Measurements from ENCODE around the gene OCRL. TPM values are rescaled to one million over a fixed set of nuclear protein-coding genes. Genes with fewer than 3 reads are reported as not detected.

Gene OCRL
- total and polyA plus RNA-seq, 2 of the 4 experiments (the other 2 are of a cell fraction): 19.4 to 20.6 TPM

DNA sequence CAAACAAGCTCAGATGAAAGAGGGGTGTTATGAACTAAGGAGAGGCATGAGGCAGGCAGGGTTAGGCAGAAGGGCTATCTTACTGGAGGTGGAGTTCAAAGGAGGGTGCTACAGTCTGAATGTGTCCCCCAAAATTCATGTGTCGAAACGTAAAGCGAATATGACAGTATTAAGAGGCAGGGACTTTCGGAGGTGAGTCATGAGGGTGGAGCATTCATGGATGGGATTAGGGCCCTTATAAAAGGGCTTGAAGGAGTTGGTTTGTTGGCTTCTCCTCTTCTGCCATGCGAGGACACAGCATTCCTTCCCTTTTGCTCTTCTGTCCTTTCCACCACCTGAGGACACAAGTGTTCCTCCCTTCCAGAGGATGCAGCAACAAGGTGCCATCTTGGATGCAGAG lies 91.8 kb downstream of the OCRL start:
- no peaks in the 10 kb centered on the region for H3K9me1 ChIP-seq (ENCODE audit: insufficient read depth, low read length)
- H3K9me3 ChIP-seq (ENCODE audit: control insufficient read depth, insufficient read depth, low read length): no peaks in the 10 kb centered on the region; the same call in 1 of the 2 replicates
- dilution Hi-C loops (cut with HindIII; ENCODE audit: low sequenced_read_pairs, unreplicated experiment): no loop called here
- no peaks in the 10 kb centered on the region for H3K4me1 ChIP-seq (ENCODE audit: control insufficient read depth, insufficient read depth, low read length)
- H3K18ac ChIP-seq (ENCODE audit: low read depth, low read length): no peak overlapping the region
- no peak overlapping the region for H2AFZ ChIP-seq (replicated peaks; ENCODE audit: low read length, poor library complexity)
- no peaks in the 10 kb centered on the region for H3K36me3 ChIP-seq (ENCODE audit: control insufficient read depth, insufficient read depth, low read length)
- TF ChIP-seq, protein P1, sequence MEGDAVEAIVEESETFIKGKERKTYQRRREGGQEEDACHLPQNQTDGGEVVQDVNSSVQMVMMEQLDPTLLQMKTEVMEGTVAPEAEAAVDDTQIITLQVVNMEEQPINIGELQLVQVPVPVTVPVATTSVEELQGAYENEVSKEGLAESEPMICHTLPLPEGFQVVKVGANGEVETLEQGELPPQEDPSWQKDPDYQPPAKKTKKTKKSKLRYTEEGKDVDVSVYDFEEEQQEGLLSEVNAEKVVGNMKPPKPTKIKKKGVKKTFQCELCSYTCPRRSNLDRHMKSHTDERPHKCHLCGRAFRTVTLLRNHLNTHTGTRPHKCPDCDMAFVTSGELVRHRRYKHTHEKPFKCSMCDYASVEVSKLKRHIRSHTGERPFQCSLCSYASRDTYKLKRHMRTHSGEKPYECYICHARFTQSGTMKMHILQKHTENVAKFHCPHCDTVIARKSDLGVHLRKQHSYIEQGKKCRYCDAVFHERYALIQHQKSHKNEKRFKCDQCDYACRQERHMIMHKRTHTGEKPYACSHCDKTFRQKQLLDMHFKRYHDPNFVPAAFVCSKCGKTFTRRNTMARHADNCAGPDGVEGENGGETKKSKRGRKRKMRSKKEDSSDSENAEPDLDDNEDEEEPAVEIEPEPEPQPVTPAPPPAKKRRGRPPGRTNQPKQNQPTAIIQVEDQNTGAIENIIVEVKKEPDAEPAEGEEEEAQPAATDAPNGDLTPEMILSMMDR (conservative IDR thresholded peaks at IDR 0.05; ENCODE audit: low read depth, low read length): no peak
- no peak for TF ChIP-seq RCOR1 (IDR thresholded peaks at IDR 0.05; ENCODE audit: insufficient replicate concordance, low read length)
- TF ChIP-seq MXI1 (IDR thresholded peaks at IDR 0.05; ENCODE audit: borderline replicate concordance, low read depth, low read length): no peak
- TF ChIP-seq POLR2A (IDR thresholded peaks at IDR 0.05; ENCODE audit: low read depth, low read length): no peak
- no peak overlapping the region for H2AK5ac ChIP-seq (ENCODE audit: low read depth, low read length)
- H4K8ac ChIP-seq (ENCODE audit: low read depth in 2 of 2, low read length in 2 of 2): no peak overlapping the region
- no TSS peak for BruUV-seq (replicated peaks)
- no peak overlapping the region for H4K5ac ChIP-seq (ENCODE audit: low read depth, low read length)
- H3K9ac ChIP-seq (ENCODE audit: low read depth, low read length): no peak overlapping the region
- no peak overlapping the region for H2BK15ac ChIP-seq (ENCODE audit: low read depth, low read length)
- H2AK9ac ChIP-seq (replicated peaks; ENCODE audit: low read depth, low read length, poor library complexity): no peak overlapping the region
- DNase-seq: no peak
- no peak overlapping the region for H3K27ac ChIP-seq (ENCODE audit: insufficient read depth, low read length)
- no peak overlapping the region for H2BK20ac ChIP-seq (ENCODE audit: low read depth, low read length)
- H3K23ac ChIP-seq (ENCODE audit: low read depth, low read length): no peak overlapping the region
- no peaks in the 10 kb centered on the region for H4K20me1 ChIP-seq (ENCODE audit: insufficient read depth, low read length)
- in situ Hi-C loops (cut with MboI; ENCODE audit: low sequenced_read_pairs): no loop called here
- H3K4me2 ChIP-seq (ENCODE audit: low read depth, low read length): no peak overlapping the region
- H3K27me3 ChIP-seq (ENCODE audit: control insufficient read depth, insufficient read depth, low read length): peaks cover 9% of the 10 kb centered on the region; the same call in 1 of the 2 replicates
- H3K14ac ChIP-seq (replicated peaks; ENCODE audit: low read depth, low read length): no peak overlapping the region
- H3K4me3 ChIP-seq (ENCODE audit: insufficient read depth, low read depth, low read length): no peak overlapping the region
- H4K91ac ChIP-seq (ENCODE audit: insufficient read depth, low read depth, low read length): no peak overlapping the region
- intact Hi-C loops (cut with micrococcal nuclease): loop anchor here (10.0 kb wide), 1 partner anchor 193 kb away; no protein-coding TSS in a partner anchor
- ChIA-PET POLR2A (ENCODE audit: unreplicated experiment) (no interaction called here), CTCF (no interaction called here)
- no peaks in the 10 kb centered on the region for H3K79me1 ChIP-seq (ENCODE audit: low read depth in 1 of 2, low read length in 2 of 2)
- WGBS, 2 experiments (ENCODE audit: extremely low coverage in 2 of 2, insufficient read length in 1 of 2): 100% methylated on average over 4 of the region's 5 CpGs; no CpG with 5 or more reads in 1 of the 2 experiments
- no peak for ATAC-seq (ENCODE audit: low read depth)
- H2BK120ac ChIP-seq (ENCODE audit: low read depth, low read length): no peak overlapping the region
- no peak overlapping the region for H2BK5ac ChIP-seq (ENCODE audit: low read depth, low read length, poor library complexity, severe bottlenecking)
- no peak overlapping the region for H3K56ac ChIP-seq (ENCODE audit: extremely low read depth, insufficient read depth, low read length)
- no peak overlapping the region for H3K4ac ChIP-seq (ENCODE audit: low read depth, low read length)

Measured in IMR-90 (cell line).